HepG2 (cell line): ENCODE data around the gene TTC23. TPM values are rescaled to one million over a fixed set of nuclear protein-coding genes. Genes with fewer than 3 reads are reported as not detected.

Source experiments
- BRF2 ChIP-seq: sonication (generic); formaldehyde crosslinking; IDR thresholded peaks from 2 replicates; pipeline ENCODE4 v1.8.1; 2022; ENCODE audit warnings: mild to moderate bottlenecking, missing genetic modification reagents
- CBX5 ChIP-seq: sonication (generic); formaldehyde crosslinking; IDR thresholded peaks from 2 replicates; pipeline ENCODE4 v1.4.0; 2020; ENCODE audit warnings: missing genetic modification reagents, borderline replicate concordance
- DMAP1 ChIP-seq: IDR thresholded peaks from 2 replicates; pipeline ENCODE4 v1.6.1; 2016
- ETV5 ChIP-seq: IDR thresholded peaks from 2 replicates; pipeline ENCODE4 v1.6.1; 2018; ENCODE audit warnings: missing biosample characterization, missing genetic modification reagents, inconsistent platforms, borderline replicate concordance
- FOXK2 ChIP-seq: fragments of 450-650 bp; IDR thresholded peaks from 2 replicates; pipeline ENCODE4 v1.6.1; 2016
- GLMP ChIP-seq: sonication (generic); formaldehyde crosslinking; IDR thresholded peaks from 2 replicates; pipeline ENCODE4 v1.9.0; 2021; ENCODE audit warnings: missing genetic modification reagents, mild to moderate bottlenecking, borderline replicate concordance
- HCFC1 ChIP-seq: fragments of 150-350 bp; IDR thresholded peaks from 2 replicates; pipeline ENCODE4 v1.6.1; 2014; ENCODE audit warnings: low read depth, low read length
- HNRNPL ChIP-seq: fragments of 200-400 bp; formaldehyde crosslinking; IDR thresholded peaks from 2 replicates; pipeline ENCODE4 v1.6.1; 2017; ENCODE audit warnings: mild to moderate bottlenecking, low read depth, low read length
- HNRNPLL ChIP-seq: fragments of 200-400 bp; formaldehyde crosslinking; IDR thresholded peaks from 2 replicates; pipeline ENCODE4 v1.6.1; 2017; ENCODE audit warnings: mild to moderate bottlenecking, low read depth, low read length; ENCODE audit not compliant: poor library complexity, severe bottlenecking
- NCOA1 ChIP-seq: sonication (generic); formaldehyde crosslinking; IDR thresholded peaks from 2 replicates; pipeline ENCODE4 v1.9.0; 2021; ENCODE audit warnings: missing genetic modification reagents
- NONO ChIP-seq, 2 experiments: fragments of 450-650 bp in 1 of 2; sonication (generic) in 1 of 2; formaldehyde crosslinking in 1 of 2; IDR thresholded peaks in 1 of 2; conservative IDR thresholded peaks in 1 of 2; 2 replicates each; pipeline versions ENCODE4 v1.6.1 to v1.8.0; 2017 to 2022; ENCODE audit warnings: mild to moderate bottlenecking in 1 of 2, missing genetic modification reagents in 1 of 2, moderate library complexity in 1 of 2
- PHF5A ChIP-seq: IDR thresholded peaks from one replicate; pipeline ENCODE4 v1.6.1; 2018; ENCODE audit warnings: low read depth, missing genetic modification reagents; ENCODE audit not compliant: unreplicated experiment
- RAD21 ChIP-seq: fragments of 450-650 bp; formaldehyde crosslinking; IDR thresholded peaks from 2 replicates; pipeline ENCODE4 v1.5.0; 2020; ENCODE audit warnings: mild to moderate bottlenecking
- RBAK ChIP-seq: sonication (generic); formaldehyde crosslinking; IDR thresholded peaks from 2 replicates; pipeline ENCODE4 v1.5.1; 2020; ENCODE audit warnings: mild to moderate bottlenecking, missing genetic modification reagents
- SKIL ChIP-seq: sonication (generic); formaldehyde crosslinking; IDR thresholded peaks from 2 replicates; pipeline ENCODE4 v1.8.0; 2022; ENCODE audit warnings: missing genetic modification reagents, mild to moderate bottlenecking, moderate library complexity, borderline replicate concordance
- SRF ChIP-seq: IDR thresholded peaks from 2 replicates; pipeline ENCODE4 v1.6.1; 2011; ENCODE audit warnings: mild to moderate bottlenecking, low read depth, low read length, moderate library complexity
- TERF1 ChIP-seq: sonication (generic); formaldehyde crosslinking; IDR thresholded peaks from 2 replicates; pipeline ENCODE4 v1.8.0; 2022; ENCODE audit warnings: mild to moderate bottlenecking, missing genetic modification reagents, moderate library complexity
- ZBTB42 ChIP-seq: sonication (generic); formaldehyde crosslinking; IDR thresholded peaks from 2 replicates; pipeline ENCODE4 v1.5.0; 2020; ENCODE audit warnings: mild to moderate bottlenecking, missing genetic modification reagents
- ZNF232 ChIP-seq: sonication (generic); formaldehyde crosslinking; IDR thresholded peaks from 2 replicates; pipeline ENCODE4 v1.4.0; 2020; ENCODE audit warnings: missing genetic modification reagents, borderline replicate concordance
- ZNF530 ChIP-seq: sonication (generic); formaldehyde crosslinking; IDR thresholded peaks from 2 replicates; pipeline ENCODE4 v1.5.0; 2020; ENCODE audit warnings: low read depth, mild to moderate bottlenecking, missing genetic modification reagents
- ZNF557 ChIP-seq: sonication (generic); formaldehyde crosslinking; IDR thresholded peaks from 2 replicates; pipeline ENCODE4 v1.4.0; 2020; ENCODE audit warnings: missing genetic modification reagents
- ZNF619 ChIP-seq: sonication (generic); formaldehyde crosslinking; IDR thresholded peaks from 2 replicates; pipeline ENCODE4 v1.4.0; 2020; ENCODE audit warnings: mild to moderate bottlenecking, missing genetic modification reagents
- ZNF644 ChIP-seq: IDR thresholded peaks from 2 replicates; pipeline ENCODE4 v1.6.1; 2016; ENCODE audit warnings: low read depth
- ZNF652 ChIP-seq: IDR thresholded peaks from 2 replicates; pipeline ENCODE4 v1.6.1; 2016; ENCODE audit warnings: low read depth, borderline replicate concordance
- ZNF780A ChIP-seq: sonication (generic); formaldehyde crosslinking; IDR thresholded peaks from 2 replicates; pipeline ENCODE4 v1.8.0; 2022; ENCODE audit warnings: mild to moderate bottlenecking, missing genetic modification reagents, moderate library complexity
- ZSCAN12 ChIP-seq: sonication (generic); formaldehyde crosslinking; IDR thresholded peaks from 2 replicates; pipeline ENCODE4 v1.9.0; 2021; ENCODE audit warnings: mild to moderate bottlenecking, missing genetic modification reagents
- ZSCAN21 ChIP-seq: sonication (generic); formaldehyde crosslinking; IDR thresholded peaks from 2 replicates; pipeline ENCODE4 v1.8.0; 2022; ENCODE audit warnings: mild to moderate bottlenecking, missing genetic modification reagents, moderate library complexity, borderline replicate concordance
- ZSCAN29 ChIP-seq: sonication (generic); formaldehyde crosslinking; conservative IDR thresholded peaks from 2 replicates; pipeline ENCODE4 v1.4.0; 2020; ENCODE audit warnings: mild to moderate bottlenecking, missing genetic modification reagents
- polyA plus RNA-seq, 8 experiments: library from polyadenylated mRNA; depleted of rRNA in 3 of 8; stranded (reverse) in 7 of 8; unstranded in 1 of 8; fragments of >200 nt; fragmentation: Illumina TruSeq in 4 of 8; extraction: Trizol in 4 of 8; gene quantifications; 2 replicates each; pipeline versions ENCODE4 v1.2.1 to v1.2.3, GENCODE V29; 2011 to 2016; ENCODE audit warnings: low read depth in 4 of 8, missing spikeins in 1 of 8, mixed read lengths in 1 of 8; ENCODE audit not compliant: insufficient read depth in 1 of 8
- total RNA-seq, 5 experiments: library from RNA; depleted of rRNA; stranded (reverse); fragments of >200 nt; fragmentation: Illumina TruSeq; extraction: Trizol; gene quantifications; 2 replicates each; pipeline ENCODE4 v1.2.3, GENCODE V29; 2016; ENCODE audit warnings: low read depth in 1 of 5

The TTC23 gene
- total and polyA plus RNA-seq, 2 of the 13 experiments (the other 11 are each of a cell fraction or from before 2014, with no cell fraction given): 1.6 to 11.7 TPM

GRCh38 chr15:99131441-99132023 is 117.8 kb downstream of the TTC23 start (continued):
- TF ChIP-seq HNRNPL (no peak), ZSCAN21 (no peak), ZSCAN12 (CRISPR knock-in tag) (no peak), ZNF530 (CRISPR knock-in tag) (no peak), ETV5 (no peak), ZNF557 (no peak), ZNF644 (CRISPR knock-in tag) (peak; percentile 74), RAD21 (CRISPR knock-in tag) (no peak), HCFC1 (no peak), ZNF780A (CRISPR knock-in tag) (no peak), SKIL (CRISPR knock-in tag) (no peak), ZNF232 (CRISPR knock-in tag) (no peak), CBX5 (CRISPR knock-in tag) (no peak), SRF (no peak), HNRNPLL (no peak), ZBTB42 (CRISPR knock-in tag) (no peak), GLMP (no peak), DMAP1 (0 out of 2 replicates have a peak, but pooled peaks have one; percentile 40), ZNF619 (CRISPR knock-in tag) (no peak), TERF1 (no peak), ZSCAN29 (CRISPR knock-in tag) (no peak), PHF5A (CRISPR knock-in tag) (no peak), FOXK2 (no peak), BRF2 (CRISPR knock-in tag) (no peak), RBAK (CRISPR knock-in tag) (no peak), NCOA1 (CRISPR knock-in tag) (no peak), ZNF652 (CRISPR knock-in tag) (no peak), NONO (IDR thresholded peaks at IDR 0.05) (no peak), NONO (CRISPR knock-in tag; conservative IDR thresholded peaks at IDR 0.05) (no peak)
